Right cardiac atrium (tissue), 5 donors: ENCODE measurements around the gene LINC01488. TPM values are rescaled to one million over a fixed set of nuclear protein-coding genes. Genes with fewer than 3 reads are reported as not detected.

Experiments used
- ATAC-seq, 2 donors: fragments of 200-7000 bp; cut with Tn5 transposase; one replicate each; pipeline versions ENCODE4 v1.8.0 to v1.9.1; 2020; ENCODE audit warnings: moderate library complexity in 2 of 2, mild to moderate bottlenecking in 1 of 2
- DNase-seq, 3 donors: peaks; one replicate each; pipeline ENCODE4 v3.0.0-alpha.2; 2020
- H3K27ac ChIP-seq: one replicate; pipeline ENCODE4 v1.5.1; 2013; ENCODE audit warnings: mild to moderate bottlenecking, low read length, control low read depth, moderate library complexity
- H3K27me3 ChIP-seq: one replicate; pipeline ENCODE4 v1.6.1; 2013; ENCODE audit not compliant: control insufficient read depth, insufficient read depth
- H3K4me1 ChIP-seq: one replicate; pipeline ENCODE4 v1.6.1; 2013; ENCODE audit warnings: low read length; ENCODE audit not compliant: control insufficient read depth, insufficient read depth
- H3K4me3 ChIP-seq: one replicate; pipeline ENCODE4 v1.5.1; 2013; ENCODE audit warnings: low read length, control low read depth
- H3K9me3 ChIP-seq: one replicate; pipeline ENCODE4 v1.6.1; 2013; ENCODE audit warnings: low read length; ENCODE audit not compliant: control insufficient read depth
- WGBS: extraction: QIAGEN DNeasy Blood & Tissue Kit; methylation state at CpG from one replicate; pipeline ENCODE4 v1.1.7; 2013; 5-methylcytosine and 5-hydroxymethylcytosine counted together
- intact Hi-C, 4 donors: fragments of 100-400 bp; cut with DNase I; formaldehyde crosslinking; loops; one replicate each; pipeline versions ENCODE4 v1.11.0 to v1.14.0; 2022 to 2023
- polyA plus RNA-seq: library from polyadenylated mRNA; stranded (reverse); fragments of 200-250 nt; gene quantifications from one replicate; pipeline ENCODE4 v1.2.3, GENCODE V29; 2013
- total RNA-seq, 4 donors: library from RNA; stranded (reverse); fragmentation: NEBNext Ultra II Directional; extraction: Animal tissue kit (Norgen Biotek cat#: 25700); gene quantifications; one replicate each; pipeline ENCODE4 v1.2.1, GENCODE V29; 2021
- donor health status: healthy with polysubstance abuse.
- donor health status: DM: no; HTN: yes; CAD: no.
- donor health status: DM: no; HTN: no; CAD: no.
- donor health status: DM: no; HTN: yes; CAD: no; lungs with severe emphysema.
- donor health status: DM: yes; HTN: yes; CAD: no.

Gene LINC01488
- total and polyA plus RNA-seq, 5 donors, result 0.14 to 0.17 (median 0.16) TPM; not detected in 2

GRCh38 chr11:69508974-69509373 lies 27.5 kb downstream of the LINC01488 start:
- DNase-seq, result peak in 1 of 3 donors; percentile 24
- WGBS, result 49% methylated on average over 5 of the region's 5 CpGs
- no peaks in the 10 kb centered on the region for H3K9me3 ChIP-seq

GRCh38 chr11:69509381-69509780 lies 27.9 kb downstream of the LINC01488 start:
- Histone ChIP-seq H3K9me3 (no peaks in the 10 kb centered on the region), H3K4me1 (no peaks in the 10 kb centered on the region), H3K27ac (no peak overlapping the region), H3K27me3 (no peaks in the 10 kb centered on the region), H3K4me3 (no peak overlapping the region)
- no peak for ATAC-seq
- peak in 1 of 3 donors; percentile 18 for DNase-seq
- 91% methylated on average over 7 of the region's 7 CpGs for WGBS
- intact Hi-C loops, result no loop called here

More at GRCh38 chr11:69508974-69509373, 27.5 kb downstream of the LINC01488 start:
- no peaks in the 10 kb centered on the region for H3K4me1 ChIP-seq
- no peaks in the 10 kb centered on the region for H3K27me3 ChIP-seq
- intact Hi-C loops, result no loop called here
- no peak overlapping the region for H3K27ac ChIP-seq
- H3K4me3 ChIP-seq, result no peak overlapping the region
- no peak for ATAC-seq

- peak in 1 of 3 donors; percentile 45 for DNase-seq
- 91% methylated on average over 10 of the region's 10 CpGs for WGBS
- H3K27ac ChIP-seq, result no peak overlapping the region
- no peak overlapping the region for H3K4me3 ChIP-seq
- no peaks in the 10 kb centered on the region for H3K4me1 ChIP-seq
- no peak for ATAC-seq
- no peaks in the 10 kb centered on the region for H3K9me3 ChIP-seq
- intact Hi-C loops, result no loop called here
- H3K27me3 ChIP-seq, result no peaks in the 10 kb centered on the region
These were observed 28.5 kb downstream of the LINC01488 start for GRCh38 chr11:69509846-69510390.

- 91% methylated on average over 14 of the region's 14 CpGs for WGBS
- no peaks in the 10 kb centered on the region for H3K4me1 ChIP-seq
- H3K9me3 ChIP-seq, result no peaks in the 10 kb centered on the region
- ATAC-seq (no peak), DNase-seq (peak in 1 of 3 donors; percentile 23)
- intact Hi-C loops, result no loop called here
- H3K4me3 ChIP-seq, result no peak overlapping the region
- H3K27ac ChIP-seq, result no peak overlapping the region
- no peaks in the 10 kb centered on the region for H3K27me3 ChIP-seq
These were observed 29.3 kb downstream of the LINC01488 start for GRCh38 chr11:69510471-69511357.

GRCh38 chr11:69511358-69512055 lies 30.0 kb downstream of the LINC01488 start:
- no peaks in the 10 kb centered on the region for H3K27me3 ChIP-seq
- H3K4me1 ChIP-seq, result no peaks in the 10 kb centered on the region
- no peak overlapping the region for H3K27ac ChIP-seq
- no peak for DNase-seq
- H3K9me3 ChIP-seq, result no peaks in the 10 kb centered on the region
- intact Hi-C loops, result no loop called here
- 81% methylated on average over 21 of the region's 21 CpGs for WGBS
- no peak for ATAC-seq
- H3K4me3 ChIP-seq, result no peak overlapping the region

- DNase-seq, result no peak
These were observed 30.7 kb downstream of the LINC01488 start for GRCh38 chr11:69512136-69512535.

GRCh38 chr11:69512790-69513189 lies 31.3 kb downstream of the LINC01488 start:
- no peaks in the 10 kb centered on the region for H3K27me3 ChIP-seq
- no peak overlapping the region for H3K4me3 ChIP-seq
- no peaks in the 10 kb centered on the region for H3K4me1 ChIP-seq
- no peaks in the 10 kb centered on the region for H3K9me3 ChIP-seq
- no peak for ATAC-seq
- intact Hi-C loops, result no loop called here
- no peak overlapping the region for H3K27ac ChIP-seq
- WGBS, result 87% methylated on average over 16 of the region's 16 CpGs
- DNase-seq, result peak in 1 of 3 donors; percentile 28

More at GRCh38 chr11:69512136-69512535, 30.7 kb downstream of the LINC01488 start:
- H3K9me3 ChIP-seq, result no peaks in the 10 kb centered on the region
- no peaks in the 10 kb centered on the region for H3K4me1 ChIP-seq
- no peak for ATAC-seq
- H3K27ac ChIP-seq, result no peak overlapping the region
- intact Hi-C loops, result no loop called here
- 97% methylated on average over 8 of the region's 8 CpGs for WGBS
- H3K4me3 ChIP-seq, result no peak overlapping the region
- no peaks in the 10 kb centered on the region for H3K27me3 ChIP-seq

GRCh38 chr11:69513196-69513595 lies 31.7 kb downstream of the LINC01488 start:
- Histone ChIP-seq H3K4me3 (no peak overlapping the region), H3K4me1 (no peaks in the 10 kb centered on the region), H3K27ac (no peak overlapping the region), H3K9me3 (no peaks in the 10 kb centered on the region), H3K27me3 (no peaks in the 10 kb centered on the region)
- 94% methylated on average over 11 of the region's 11 CpGs for WGBS
- DNase-seq (no peak), ATAC-seq (no peak)
- intact Hi-C loops, result no loop called here

- H3K4me1 ChIP-seq, result no peaks in the 10 kb centered on the region
- intact Hi-C loops, result no loop called here
- DNase-seq, result no peak
- no peak for ATAC-seq
- no peaks in the 10 kb centered on the region for H3K27me3 ChIP-seq
- no peak overlapping the region for H3K27ac ChIP-seq
- no peaks in the 10 kb centered on the region for H3K9me3 ChIP-seq
- no peak overlapping the region for H3K4me3 ChIP-seq
- WGBS, result 95% methylated on average over 12 of the region's 12 CpGs
These were observed 32.3 kb downstream of the LINC01488 start for GRCh38 chr11:69513663-69514224.

GRCh38 chr11:69514771-69515170 lies 33.3 kb downstream of the LINC01488 start:
- Histone ChIP-seq H3K27me3 (no peaks in the 10 kb centered on the region), H3K4me1 (no peaks in the 10 kb centered on the region), H3K27ac (no peak overlapping the region), H3K9me3 (no peaks in the 10 kb centered on the region), H3K4me3 (no peak overlapping the region)
- ATAC-seq (no peak), DNase-seq (no peak)
- intact Hi-C loops, result no loop called here
- WGBS, result 97% methylated on average over 5 of the region's 5 CpGs
